ENCODE data around the gene COX6B2.
A peak's percentile ranks its signal among the peaks of the same experiment; 100 is the strongest.

The COX6B2 gene

DNA sequence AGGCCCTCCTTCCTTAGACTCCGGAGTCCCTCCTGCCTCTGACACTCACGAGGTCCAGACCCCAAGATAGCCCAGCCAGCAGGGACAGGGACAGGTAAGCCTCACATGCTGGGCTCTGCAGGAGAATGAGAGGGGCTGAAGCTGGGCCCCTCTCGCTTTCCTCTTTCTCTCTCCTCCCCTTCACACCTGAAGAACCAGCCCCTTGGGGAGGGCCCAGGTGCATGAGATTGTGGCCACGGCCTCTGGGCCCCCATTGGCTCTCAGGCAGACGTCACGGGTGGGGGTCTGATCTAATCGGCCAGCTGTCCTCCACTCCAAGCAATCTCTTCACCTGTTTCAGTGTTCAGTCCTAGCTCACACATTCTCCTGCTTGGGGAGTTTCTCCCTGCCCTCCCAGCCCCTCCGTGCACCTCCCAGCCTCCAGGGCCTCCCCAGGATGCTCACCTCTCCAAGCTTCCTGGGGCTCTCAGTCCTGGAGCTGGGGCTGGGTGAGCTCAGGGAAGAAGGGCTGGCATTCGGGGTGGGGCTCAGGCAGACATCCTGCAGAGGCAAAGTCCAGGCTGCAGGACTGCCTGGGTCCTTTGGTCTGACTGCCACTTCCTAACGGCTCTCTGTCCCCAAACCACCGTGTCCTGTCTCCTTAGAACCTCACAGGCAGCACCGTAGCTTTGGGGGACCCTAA lies 32.2 kb downstream of the COX6B2 start:
- H3K4me3 ChIP-seq (ENCODE audit: low read length): no peak overlapping the region
- DNase-seq (ENCODE audit: low read depth): no peak
- TF ChIP-seq, protein P1, sequence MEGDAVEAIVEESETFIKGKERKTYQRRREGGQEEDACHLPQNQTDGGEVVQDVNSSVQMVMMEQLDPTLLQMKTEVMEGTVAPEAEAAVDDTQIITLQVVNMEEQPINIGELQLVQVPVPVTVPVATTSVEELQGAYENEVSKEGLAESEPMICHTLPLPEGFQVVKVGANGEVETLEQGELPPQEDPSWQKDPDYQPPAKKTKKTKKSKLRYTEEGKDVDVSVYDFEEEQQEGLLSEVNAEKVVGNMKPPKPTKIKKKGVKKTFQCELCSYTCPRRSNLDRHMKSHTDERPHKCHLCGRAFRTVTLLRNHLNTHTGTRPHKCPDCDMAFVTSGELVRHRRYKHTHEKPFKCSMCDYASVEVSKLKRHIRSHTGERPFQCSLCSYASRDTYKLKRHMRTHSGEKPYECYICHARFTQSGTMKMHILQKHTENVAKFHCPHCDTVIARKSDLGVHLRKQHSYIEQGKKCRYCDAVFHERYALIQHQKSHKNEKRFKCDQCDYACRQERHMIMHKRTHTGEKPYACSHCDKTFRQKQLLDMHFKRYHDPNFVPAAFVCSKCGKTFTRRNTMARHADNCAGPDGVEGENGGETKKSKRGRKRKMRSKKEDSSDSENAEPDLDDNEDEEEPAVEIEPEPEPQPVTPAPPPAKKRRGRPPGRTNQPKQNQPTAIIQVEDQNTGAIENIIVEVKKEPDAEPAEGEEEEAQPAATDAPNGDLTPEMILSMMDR (IDR thresholded peaks at IDR 0.05; ENCODE audit: insufficient read depth, low read depth, low read length, missing control alignments): no peak

DNA sequence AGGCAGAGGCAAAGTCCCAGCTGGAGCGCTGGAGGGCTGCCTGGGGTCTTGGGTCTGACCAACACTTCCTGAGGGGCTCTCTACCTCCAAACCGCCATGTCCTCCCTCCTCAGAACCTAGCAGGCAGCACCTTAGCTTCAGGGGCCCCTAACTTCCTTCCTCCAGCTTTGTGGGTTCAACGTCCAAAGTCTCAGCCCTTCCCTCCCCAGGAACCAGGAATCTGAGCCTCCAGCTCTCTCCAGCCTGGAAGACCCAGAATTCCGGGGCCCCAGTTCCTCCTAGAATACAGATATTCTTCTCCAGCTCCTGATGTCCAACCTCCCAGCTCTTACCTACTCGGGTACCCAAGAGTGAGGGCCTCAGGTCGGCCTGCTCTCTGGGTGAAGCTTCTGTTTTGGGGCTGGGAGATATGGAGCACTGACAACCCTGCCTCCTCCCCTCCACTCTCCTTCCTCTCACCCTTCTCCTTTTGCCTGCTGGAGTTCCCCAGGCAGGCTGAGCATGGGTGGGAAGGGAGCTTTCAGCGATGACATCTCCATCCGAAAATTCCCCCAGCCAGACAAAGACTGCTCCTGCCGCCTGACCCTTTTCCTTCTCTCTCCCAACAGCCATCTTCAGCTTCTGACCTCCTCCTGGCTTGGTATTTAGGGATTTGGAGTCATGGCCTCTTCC lies 32.9 kb downstream of the COX6B2 start:
- no peak for DNase-seq (ENCODE audit: low read depth)
- H3K4me3 ChIP-seq (ENCODE audit: low read length): no peak overlapping the region
- TF ChIP-seq, protein P1 (IDR thresholded peaks at IDR 0.05; ENCODE audit: insufficient read depth, low read depth, low read length, missing control alignments): no peak

DNA sequence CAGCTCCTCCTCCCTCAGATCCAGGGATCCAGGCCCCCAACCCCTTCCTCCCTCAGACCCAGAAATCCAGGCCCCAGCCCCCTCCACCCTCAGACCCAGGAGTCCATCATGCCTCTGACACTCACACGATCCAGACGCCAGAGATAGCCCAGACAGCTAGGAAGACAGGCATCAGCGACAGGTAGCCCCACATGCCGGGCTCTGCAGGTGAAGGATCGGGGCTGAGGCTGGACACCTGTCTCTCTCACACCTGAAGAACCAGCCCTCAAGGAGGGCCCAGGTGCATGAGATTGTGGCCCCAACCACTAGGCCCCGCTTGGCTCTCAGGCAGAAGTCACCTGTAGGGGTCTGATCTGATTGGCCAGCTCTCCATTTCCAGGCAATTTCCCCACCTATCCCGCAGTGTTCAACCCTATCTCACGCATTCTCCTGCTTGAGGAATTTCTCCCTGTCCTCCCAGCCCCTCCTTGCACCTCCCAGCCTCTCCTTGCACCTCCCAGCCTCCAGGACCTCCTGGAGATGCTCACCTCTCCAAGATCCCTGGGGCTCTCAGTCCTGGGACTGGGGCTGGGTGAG lies 33.6 kb downstream of the COX6B2 start:
- no peak overlapping the region for H3K4me3 ChIP-seq (ENCODE audit: low read length)
- TF ChIP-seq, protein P1 (IDR thresholded peaks at IDR 0.05; ENCODE audit: insufficient read depth, low read depth, low read length, missing control alignments): no peak

DNA sequence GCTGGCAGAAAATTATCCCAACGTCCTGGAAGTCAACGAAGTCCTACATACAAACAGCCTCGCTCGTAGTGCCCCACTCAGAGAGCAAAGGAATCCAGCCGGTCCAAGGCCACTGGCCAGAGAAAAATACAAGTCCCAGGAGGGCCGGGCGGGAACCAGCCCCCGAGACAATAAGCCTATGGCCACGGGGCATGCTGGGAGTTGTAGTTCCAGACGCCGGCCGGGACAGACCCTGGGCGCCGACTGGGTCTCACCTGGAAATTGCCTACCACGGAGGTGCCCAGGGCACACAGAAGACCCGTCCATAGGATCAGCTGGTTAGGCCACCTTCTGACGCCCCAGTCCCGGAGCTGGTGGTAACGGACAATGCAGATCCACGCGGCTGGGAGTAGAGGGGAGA lies 34.7 kb downstream of the COX6B2 start:
- TF ChIP-seq, protein P1 (IDR thresholded peaks at IDR 0.05; ENCODE audit: insufficient read depth, low read depth, low read length, missing control alignments): no peak
- H3K4me3 ChIP-seq (ENCODE audit: low read length): no peak overlapping the region
- DNase-seq (ENCODE audit: low read depth): peak; percentile 22

More for the DNA sequence above, 33.6 kb downstream of the COX6B2 start:
- DNase-seq (ENCODE audit: low read depth): no peak

DNA sequence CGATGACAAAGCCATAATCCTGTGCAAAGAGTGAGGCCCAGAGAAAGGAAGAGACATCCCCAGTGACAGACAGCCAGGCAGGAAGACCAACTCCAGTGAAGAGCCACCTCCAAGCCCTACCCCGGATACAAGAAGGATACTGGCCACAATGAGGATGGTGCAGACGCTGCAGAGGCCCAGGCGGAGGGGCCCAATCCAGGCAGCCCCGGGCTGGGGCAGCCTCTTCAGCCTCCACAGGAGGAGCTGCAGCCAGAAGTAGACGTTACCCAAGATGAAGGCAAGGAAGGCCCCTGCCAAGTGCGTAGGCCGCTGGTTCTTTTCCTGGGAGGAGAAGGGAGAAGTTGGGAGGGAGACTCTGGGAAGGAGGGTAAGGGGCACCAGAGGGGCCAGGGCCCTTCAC lies 37.9 kb downstream of the COX6B2 start:
- TF ChIP-seq, protein P1 (IDR thresholded peaks at IDR 0.05; ENCODE audit: insufficient read depth, low read depth, low read length, missing control alignments): no peak
- DNase-seq (ENCODE audit: low read depth): no peak
- no peak overlapping the region for H3K4me3 ChIP-seq (ENCODE audit: low read length)

DNA sequence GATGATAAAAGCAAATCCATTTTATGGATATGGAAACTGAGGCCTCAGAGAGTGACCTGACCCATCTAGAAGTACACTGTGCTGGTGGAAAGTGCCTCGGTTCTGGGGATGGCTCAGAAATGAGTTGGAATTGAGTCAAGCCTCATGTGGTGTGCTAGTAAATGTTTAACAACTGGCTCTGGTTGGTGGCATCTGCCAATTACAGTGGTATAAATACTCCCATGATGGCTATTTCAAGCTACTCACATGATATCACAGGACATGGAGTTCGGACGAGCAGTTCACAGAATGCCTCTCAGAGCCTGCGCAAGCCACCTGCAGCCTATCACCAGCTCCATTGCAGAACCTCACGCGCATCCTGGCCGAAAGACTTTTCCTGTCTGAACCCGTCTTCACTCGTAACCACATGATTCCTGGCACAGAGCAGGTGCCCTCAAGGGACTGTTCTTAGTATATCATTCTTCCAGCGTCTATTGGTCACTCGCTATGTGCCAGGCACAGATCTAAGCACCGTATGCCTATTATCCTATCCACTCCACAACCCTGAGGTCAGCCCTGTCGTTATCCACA lies 38.5 kb downstream of the COX6B2 start:
- DNase-seq (ENCODE audit: low read depth): peak; percentile 93
- no peak overlapping the region for H3K4me3 ChIP-seq (ENCODE audit: low read length)
- TF ChIP-seq, protein P1 (IDR thresholded peaks at IDR 0.05; ENCODE audit: insufficient read depth, low read depth, low read length, missing control alignments): no peak

Data from epithelial cell of esophagus (primary cell).